Measurements from ENCODE around the gene NAB1.

DNA sequence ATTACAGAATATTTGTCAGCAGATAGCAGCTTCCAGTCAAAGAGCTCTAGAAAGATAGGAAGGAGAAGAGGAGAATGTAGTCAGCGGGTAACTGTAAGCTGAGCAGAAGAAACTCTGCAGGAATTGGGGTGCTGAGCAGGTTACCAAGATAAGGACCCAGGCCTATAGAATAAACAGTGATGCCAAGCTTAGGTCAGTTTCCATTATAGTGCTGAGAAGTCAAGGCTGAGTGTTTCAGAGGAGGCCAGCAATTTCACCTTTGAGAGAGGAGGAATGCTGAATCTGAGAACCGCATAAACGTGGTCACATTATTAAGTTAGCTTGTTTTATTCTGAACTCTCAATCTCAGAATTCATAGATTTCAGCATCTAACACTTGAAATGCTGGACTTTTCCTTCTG is 13.9 kb downstream of the NAB1 start:
- TF ChIP-seq, protein P1, sequence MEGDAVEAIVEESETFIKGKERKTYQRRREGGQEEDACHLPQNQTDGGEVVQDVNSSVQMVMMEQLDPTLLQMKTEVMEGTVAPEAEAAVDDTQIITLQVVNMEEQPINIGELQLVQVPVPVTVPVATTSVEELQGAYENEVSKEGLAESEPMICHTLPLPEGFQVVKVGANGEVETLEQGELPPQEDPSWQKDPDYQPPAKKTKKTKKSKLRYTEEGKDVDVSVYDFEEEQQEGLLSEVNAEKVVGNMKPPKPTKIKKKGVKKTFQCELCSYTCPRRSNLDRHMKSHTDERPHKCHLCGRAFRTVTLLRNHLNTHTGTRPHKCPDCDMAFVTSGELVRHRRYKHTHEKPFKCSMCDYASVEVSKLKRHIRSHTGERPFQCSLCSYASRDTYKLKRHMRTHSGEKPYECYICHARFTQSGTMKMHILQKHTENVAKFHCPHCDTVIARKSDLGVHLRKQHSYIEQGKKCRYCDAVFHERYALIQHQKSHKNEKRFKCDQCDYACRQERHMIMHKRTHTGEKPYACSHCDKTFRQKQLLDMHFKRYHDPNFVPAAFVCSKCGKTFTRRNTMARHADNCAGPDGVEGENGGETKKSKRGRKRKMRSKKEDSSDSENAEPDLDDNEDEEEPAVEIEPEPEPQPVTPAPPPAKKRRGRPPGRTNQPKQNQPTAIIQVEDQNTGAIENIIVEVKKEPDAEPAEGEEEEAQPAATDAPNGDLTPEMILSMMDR (IDR thresholded peaks at IDR 0.05; ENCODE audit: poor library complexity, severe bottlenecking), result no peak
- no peak for TF ChIP-seq RAD21 (conservative IDR thresholded peaks at IDR 0.05)
- no peak for TF ChIP-seq SMC3 (conservative IDR thresholded peaks at IDR 0.05; ENCODE audit: poor library complexity)
- TF ChIP-seq, protein P2, sequence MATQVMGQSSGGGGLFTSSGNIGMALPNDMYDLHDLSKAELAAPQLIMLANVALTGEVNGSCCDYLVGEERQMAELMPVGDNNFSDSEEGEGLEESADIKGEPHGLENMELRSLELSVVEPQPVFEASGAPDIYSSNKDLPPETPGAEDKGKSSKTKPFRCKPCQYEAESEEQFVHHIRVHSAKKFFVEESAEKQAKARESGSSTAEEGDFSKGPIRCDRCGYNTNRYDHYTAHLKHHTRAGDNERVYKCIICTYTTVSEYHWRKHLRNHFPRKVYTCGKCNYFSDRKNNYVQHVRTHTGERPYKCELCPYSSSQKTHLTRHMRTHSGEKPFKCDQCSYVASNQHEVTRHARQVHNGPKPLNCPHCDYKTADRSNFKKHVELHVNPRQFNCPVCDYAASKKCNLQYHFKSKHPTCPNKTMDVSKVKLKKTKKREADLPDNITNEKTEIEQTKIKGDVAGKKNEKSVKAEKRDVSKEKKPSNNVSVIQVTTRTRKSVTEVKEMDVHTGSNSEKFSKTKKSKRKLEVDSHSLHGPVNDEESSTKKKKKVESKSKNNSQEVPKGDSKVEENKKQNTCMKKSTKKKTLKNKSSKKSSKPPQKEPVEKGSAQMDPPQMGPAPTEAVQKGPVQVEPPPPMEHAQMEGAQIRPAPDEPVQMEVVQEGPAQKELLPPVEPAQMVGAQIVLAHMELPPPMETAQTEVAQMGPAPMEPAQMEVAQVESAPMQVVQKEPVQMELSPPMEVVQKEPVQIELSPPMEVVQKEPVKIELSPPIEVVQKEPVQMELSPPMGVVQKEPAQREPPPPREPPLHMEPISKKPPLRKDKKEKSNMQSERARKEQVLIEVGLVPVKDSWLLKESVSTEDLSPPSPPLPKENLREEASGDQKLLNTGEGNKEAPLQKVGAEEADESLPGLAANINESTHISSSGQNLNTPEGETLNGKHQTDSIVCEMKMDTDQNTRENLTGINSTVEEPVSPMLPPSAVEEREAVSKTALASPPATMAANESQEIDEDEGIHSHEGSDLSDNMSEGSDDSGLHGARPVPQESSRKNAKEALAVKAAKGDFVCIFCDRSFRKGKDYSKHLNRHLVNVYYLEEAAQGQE (IDR thresholded peaks at IDR 0.05; ENCODE audit: borderline replicate concordance), result no peak
- TF ChIP-seq POLR2AphosphoS5 (IDR thresholded peaks at IDR 0.05), result no peak
- TF ChIP-seq TAF1 (IDR thresholded peaks at IDR 0.05; ENCODE audit: low read depth), result no peak
- TF ChIP-seq EZH2 (IDR thresholded peaks at IDR 0.05; ENCODE audit: borderline replicate concordance, insufficient read depth, low read length, poor library complexity, severe bottlenecking), result no peak
- TF ChIP-seq EP300 (conservative IDR thresholded peaks at IDR 0.05; ENCODE audit: poor library complexity, severe bottlenecking), result no peak
